CD14-positive monocyte (primary cell): ENCODE results near the gene HMCN2. TPM values are rescaled to one million over a fixed set of nuclear protein-coding genes. Genes with fewer than 3 reads are reported as not detected.

Source experiments
- DNase-seq, 3 donors: peaks; one replicate each; pipeline ENCODE4 v3.0.0-alpha.2; 2011 to 2022
- H2AFZ ChIP-seq: 2 replicates; pipeline ENCODE4 v1.6.0; 2012; ENCODE audit warnings: mild to moderate bottlenecking, low read depth, low read length, inconsistent platforms; ENCODE audit not compliant: insufficient read depth, poor library complexity, severe bottlenecking
- H3K27ac ChIP-seq, 2 donors: 1 replicate in 1 of 2; 2 replicates in 1 of 2; pipeline ENCODE4 v1.5.1; 2012 to 2013; ENCODE audit warnings: low read length in 2 of 2, control low read depth in 1 of 2, inconsistent platforms in 1 of 2, low read depth in 1 of 2, mild to moderate bottlenecking in 1 of 2
- H3K27me3 ChIP-seq, 2 donors: one replicate each; pipeline versions ENCODE4 v1.6.0 to v1.6.1; 2011 to 2013; ENCODE audit warnings: low read length in 2 of 2; ENCODE audit not compliant: control insufficient read depth in 2 of 2, insufficient read depth in 2 of 2
- H3K36me3 ChIP-seq, 2 donors: replicated peaks in 1 of 2; 1 replicate in 1 of 2; 2 replicates in 1 of 2; pipeline versions ENCODE4 v1.5.1 to v1.6.1; 2012 to 2013; ENCODE audit warnings: low read length in 2 of 2, control low read depth in 1 of 2, inconsistent platforms in 1 of 2, mild to moderate bottlenecking in 1 of 2; ENCODE audit not compliant: insufficient read depth in 2 of 2, control insufficient read depth in 1 of 2
- H3K4me1 ChIP-seq, 2 donors: 1 replicate in 1 of 2; 2 replicates in 1 of 2; pipeline versions ENCODE4 v1.5.1 to v1.6.1; 2012 to 2013; ENCODE audit warnings: low read length in 2 of 2, control low read depth in 1 of 2, inconsistent platforms in 1 of 2, mild to moderate bottlenecking in 1 of 2, moderate library complexity in 1 of 2; ENCODE audit not compliant: insufficient read depth in 2 of 2, control insufficient read depth in 1 of 2
- H3K4me2 ChIP-seq: replicated peaks from 2 replicates; pipeline ENCODE3; 2012; ENCODE audit warnings: low read length, moderate library complexity, mild to moderate bottlenecking; ENCODE audit not compliant: poor library complexity, severe bottlenecking; ENCODE audit errors: extremely low read depth
- H3K4me3 ChIP-seq, 3 experiments: fragments of 200-600 bp in 1 of 3; sonication (generic) in 1 of 3; replicated peaks in 1 of 3; 1 replicate in 2 of 3; 2 replicates in 1 of 3; pipeline ENCODE4 v1.5.1; 2011 to 2013; ENCODE audit warnings: low read length in 3 of 3, mild to moderate bottlenecking in 3 of 3, control low read depth in 2 of 3, low read depth in 2 of 3, inconsistent platforms in 1 of 3, moderate library complexity in 1 of 3
- H3K79me2 ChIP-seq: 2 replicates; pipeline ENCODE4 v1.6.0; 2012; ENCODE audit warnings: mild to moderate bottlenecking, control low read depth, inconsistent platforms, low read length, moderate library complexity; ENCODE audit not compliant: insufficient read depth
- H3K9ac ChIP-seq: 2 replicates; pipeline ENCODE4 v1.6.0; 2017; ENCODE audit warnings: low read length, mild to moderate bottlenecking; ENCODE audit not compliant: insufficient read depth, poor library complexity, severe bottlenecking
- H3K9me3 ChIP-seq, 2 donors: replicated peaks in 1 of 2; 1 replicate in 1 of 2; 2 replicates in 1 of 2; pipeline versions ENCODE4 v1.5.1 to v1.6.1; 2012 to 2013; ENCODE audit warnings: low read length in 2 of 2, control low read depth in 1 of 2; ENCODE audit not compliant: control insufficient read depth in 1 of 2, insufficient read depth in 1 of 2
- H4K20me1 ChIP-seq: 2 replicates; pipeline ENCODE4 v1.6.0; 2012; ENCODE audit warnings: mild to moderate bottlenecking, low read length, control low read depth, moderate library complexity; ENCODE audit not compliant: insufficient read depth
- H3K27ac Mint-ChIP-seq, 7 donors: one replicate each; pipeline ENCODE4 v1.8.0; 2020; ENCODE audit warnings: mild to moderate bottlenecking in 7 of 7, mixed read lengths in 7 of 7, moderate library complexity in 6 of 7, inconsistent platforms in 2 of 7
- H3K27me3 Mint-ChIP-seq, 3 donors: one replicate each; pipeline ENCODE4 v1.8.0; 2021 to 2022; ENCODE audit warnings: low read depth in 3 of 3, mild to moderate bottlenecking in 3 of 3, mixed read lengths in 3 of 3, moderate library complexity in 3 of 3, inconsistent platforms in 1 of 3
- H3K36me3 Mint-ChIP-seq, 2 donors: one replicate each; pipeline ENCODE4 v1.8.0; 2020; ENCODE audit warnings: mixed read lengths in 2 of 2, inconsistent platforms in 1 of 2, mild to moderate bottlenecking in 1 of 2
- H3K4me1 Mint-ChIP-seq: one replicate; pipeline ENCODE4 v1.8.0; 2020; ENCODE audit warnings: mild to moderate bottlenecking, mixed read lengths
- H3K4me3 Mint-ChIP-seq, 2 donors: one replicate each; pipeline ENCODE4 v1.8.0; 2020; ENCODE audit warnings: mild to moderate bottlenecking in 2 of 2, mixed read lengths in 2 of 2, moderate library complexity in 1 of 2
- H3K9me3 Mint-ChIP-seq, 7 donors: one replicate each; pipeline ENCODE4 v1.8.0; 2020 to 2022; ENCODE audit warnings: mixed read lengths in 7 of 7, mild to moderate bottlenecking in 6 of 7, moderate library complexity in 6 of 7, inconsistent platforms in 2 of 7
- WGBS: methylation state at CpG from one replicate; pipeline ENCODE4 v1.1.5; 2013; ENCODE audit warnings: missing lambda C conversion rate; ENCODE audit not compliant: insufficient coverage; 5-methylcytosine and 5-hydroxymethylcytosine counted together
- intact Hi-C, 2 donors: fragments of 100-400 bp; cut with micrococcal nuclease; formaldehyde crosslinking; loops; one replicate each; pipeline versions ENCODE4 v1.15.0 to v1.15.1; 2023
- polyA plus RNA-seq, 3 donors: library from polyadenylated mRNA; depleted of rRNA in 1 of 3; unstranded in 2 of 3; stranded (reverse) in 1 of 3; fragments of 300-500 nt in 2 of 3; fragments of >200 nt in 1 of 3; fragmentation: Illumina TruSeq in 2 of 3; gene quantifications; 1 replicate in 2 of 3; 2 replicates in 1 of 3; pipeline ENCODE4 v1.2.3, GENCODE V29; 2012 to 2021
- TF ChIP-seq, protein P1 (sequence below): fragments of 200-600 bp; IDR thresholded peaks from one replicate; pipeline ENCODE4 v1.8.0; 2022; ENCODE audit warnings: antibody characterized with exemption, mild to moderate bottlenecking

HMCN2 gene
- polyA plus RNA-seq, 3 donors, result not detected

DNA sequence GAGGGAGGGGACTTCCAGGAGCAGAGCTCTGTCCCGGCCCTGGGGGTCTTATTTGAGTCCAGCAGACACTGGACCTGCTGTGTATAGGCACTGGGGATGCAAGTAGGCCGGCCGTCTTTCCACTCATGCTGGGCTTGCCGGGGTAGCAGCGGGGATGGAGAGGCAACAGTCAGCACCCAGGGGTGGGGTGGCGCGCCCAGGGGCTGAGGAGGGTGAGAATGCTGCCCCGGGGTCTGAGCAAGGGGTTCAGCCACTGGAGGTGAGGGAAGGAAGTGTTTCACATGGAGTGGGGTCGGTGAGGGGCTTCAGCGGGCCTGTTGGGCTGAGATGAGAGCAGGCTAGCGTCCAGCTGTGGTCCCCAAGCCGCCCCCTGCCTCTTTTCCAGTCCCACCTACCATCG, 88.8 kb downstream of the HMCN2 start:
- no peak overlapping the region for H2AFZ ChIP-seq
- intact Hi-C loops, result no loop called here
- H3K9me3 ChIP-seq, result no peaks in the 10 kb centered on the region
- H3K36me3 ChIP-seq, result no peaks in the 10 kb centered on the region
- no peaks in the 10 kb centered on the region for H3K27me3 ChIP-seq
- Mint-ChIP-seq H3K4me1 (no peaks in the 10 kb centered on the region), H3K27ac (no peak overlapping the region), H3K9me3 (peaks cover 0 to 4% (median 0%) of the 10 kb centered on the region in 7 donors), H3K27me3 (peaks cover 0 to 4% (median 4%) of the 10 kb centered on the region in 3 donors), H3K36me3 (no peaks in the 10 kb centered on the region), H3K4me3 (no peak overlapping the region)
- DNase-seq, result no peak
- no peaks in the 10 kb centered on the region for H4K20me1 ChIP-seq
- H3K4me2 ChIP-seq, result no peak overlapping the region
- WGBS, result 92% methylated on average over 11 of the region's 13 CpGs
- H3K4me3 ChIP-seq, result no peak overlapping the region
- no peak overlapping the region for H3K9ac ChIP-seq
- H3K4me1 ChIP-seq, result no peaks in the 10 kb centered on the region
- no peak overlapping the region for H3K27ac ChIP-seq
- TF ChIP-seq, protein P1, sequence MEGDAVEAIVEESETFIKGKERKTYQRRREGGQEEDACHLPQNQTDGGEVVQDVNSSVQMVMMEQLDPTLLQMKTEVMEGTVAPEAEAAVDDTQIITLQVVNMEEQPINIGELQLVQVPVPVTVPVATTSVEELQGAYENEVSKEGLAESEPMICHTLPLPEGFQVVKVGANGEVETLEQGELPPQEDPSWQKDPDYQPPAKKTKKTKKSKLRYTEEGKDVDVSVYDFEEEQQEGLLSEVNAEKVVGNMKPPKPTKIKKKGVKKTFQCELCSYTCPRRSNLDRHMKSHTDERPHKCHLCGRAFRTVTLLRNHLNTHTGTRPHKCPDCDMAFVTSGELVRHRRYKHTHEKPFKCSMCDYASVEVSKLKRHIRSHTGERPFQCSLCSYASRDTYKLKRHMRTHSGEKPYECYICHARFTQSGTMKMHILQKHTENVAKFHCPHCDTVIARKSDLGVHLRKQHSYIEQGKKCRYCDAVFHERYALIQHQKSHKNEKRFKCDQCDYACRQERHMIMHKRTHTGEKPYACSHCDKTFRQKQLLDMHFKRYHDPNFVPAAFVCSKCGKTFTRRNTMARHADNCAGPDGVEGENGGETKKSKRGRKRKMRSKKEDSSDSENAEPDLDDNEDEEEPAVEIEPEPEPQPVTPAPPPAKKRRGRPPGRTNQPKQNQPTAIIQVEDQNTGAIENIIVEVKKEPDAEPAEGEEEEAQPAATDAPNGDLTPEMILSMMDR, result no peak
- H3K79me2 ChIP-seq, result no peaks in the 10 kb centered on the region

DNA sequence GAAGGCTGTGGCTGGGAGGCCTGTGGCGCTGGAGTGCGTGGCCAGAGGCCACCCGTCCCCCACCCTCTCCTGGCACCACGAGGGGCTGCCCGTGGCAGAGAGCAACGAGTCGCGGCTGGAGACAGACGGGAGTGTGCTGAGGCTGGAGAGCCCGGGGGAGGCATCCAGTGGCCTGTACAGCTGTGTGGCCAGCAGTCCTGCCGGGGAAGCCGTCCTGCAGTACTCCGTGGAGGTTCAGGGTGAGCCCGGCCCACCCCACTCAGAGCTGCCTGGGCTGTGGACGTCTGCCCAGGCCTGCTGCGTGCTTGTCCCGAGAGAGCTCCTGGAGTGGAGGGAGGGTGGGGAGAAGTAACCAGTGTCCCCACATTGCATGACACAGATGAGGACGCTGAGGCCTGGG, 89.2 kb downstream of the HMCN2 start:
- Mint-ChIP-seq H3K4me3 (no peak overlapping the region), H3K9me3 (peaks cover 0 to 4% (median 0%) of the 10 kb centered on the region in 7 donors), H3K27me3 (peaks cover 0 to 4% (median 4%) of the 10 kb centered on the region in 3 donors), H3K4me1 (no peaks in the 10 kb centered on the region), H3K27ac (no peak overlapping the region), H3K36me3 (no peaks in the 10 kb centered on the region)
- WGBS, result 91% methylated on average over 18 of the region's 18 CpGs
- TF ChIP-seq, protein P1, result no peak
- H3K36me3 ChIP-seq, result no peaks in the 10 kb centered on the region
- no peak overlapping the region for H3K27ac ChIP-seq
- no peak overlapping the region for H2AFZ ChIP-seq
- H3K9ac ChIP-seq, result no peak overlapping the region
- DNase-seq, result no peak
- H3K27me3 ChIP-seq, result no peaks in the 10 kb centered on the region
- H3K4me1 ChIP-seq, result no peaks in the 10 kb centered on the region
- H4K20me1 ChIP-seq, result no peaks in the 10 kb centered on the region
- H3K4me2 ChIP-seq, result no peak overlapping the region
- H3K79me2 ChIP-seq, result no peaks in the 10 kb centered on the region
- intact Hi-C loops, result no loop called here
- H3K9me3 ChIP-seq, result no peaks in the 10 kb centered on the region
- H3K4me3 ChIP-seq, result no peak overlapping the region
